ENCODE data around the gene BORCS5. TPM values are rescaled to one million over a fixed set of nuclear protein-coding genes. Genes with fewer than 3 reads are reported as not detected.
"Not testable (repeated sequence)": the region's sequence is repeated elsewhere in the genome, so short reads cannot be mapped to it uniquely, and the experiment has no call there.

BORCS5 gene
- total RNA-seq, 1 experiment from 2014 or later: 13.9 TPM

GRCh38 chr12:12501121-12501520 is 144.2 kb downstream of the BORCS5 start:
- Mint-ChIP-seq H3K27ac (peak overlapping the region in 2 of 3 experiments; percentile 25 to 46; a peak in 3 of 7 replicates), H3K9me3 (no peaks in the 10 kb centered on the region), H3K27me3 (ENCODE audit: low read depth) (no peaks in the 10 kb centered on the region), H3K36me3 (ENCODE audit: insufficient read depth in 1 of 3, low read depth in 3 of 3) (peaks cover 5 to 19% (median 13%) of the 10 kb centered on the region in 3 experiments; a peak in 5 of 7 replicates), H3K4me3 (no peak overlapping the region), H3K4me1 (peaks cover 52 to 53% of the 10 kb centered on the region in 2 experiments)
- Histone ChIP-seq H2AK5ac (ENCODE audit: insufficient read length, low read length) (no peak overlapping the region), H3K79me1 (ENCODE audit: insufficient read depth, low read depth, low read length, poor library complexity, severe bottlenecking) (peaks cover 13% of the 10 kb centered on the region), H3K4ac (ENCODE audit: low read depth, low read length) (no peak overlapping the region), H3K9ac (ENCODE audit: extremely low read depth, insufficient read length, low read length) (no peak overlapping the region), H3K27me3 (ENCODE audit: insufficient read depth, low read length) (no peaks in the 10 kb centered on the region), H2BK12ac (ENCODE audit: insufficient read length, low read depth, low read length) (no peak overlapping the region), H3K56ac (ENCODE audit: insufficient read length, low read depth, low read length) (no peak overlapping the region), H2AFZ (ENCODE audit: low read length) (no peak overlapping the region), H3K23me2 (ENCODE audit: insufficient read length, low read depth, low read length, poor library complexity, severe bottlenecking) (no peaks in the 10 kb centered on the region), H3K79me2 (ENCODE audit: insufficient read depth, low read length) (peaks cover 8% of the 10 kb centered on the region; the same call in 1 of the 2 replicates), H2BK120ac (ENCODE audit: low read depth, low read length, poor library complexity, severe bottlenecking) (no peak overlapping the region), H2BK15ac (ENCODE audit: low read depth, low read length) (no peak overlapping the region), H2BK20ac (ENCODE audit: low read depth, low read length, poor library complexity, severe bottlenecking) (no peak overlapping the region), H3K18ac (ENCODE audit: insufficient read length, low read depth, low read length) (no peak overlapping the region), H2BK5ac (ENCODE audit: insufficient read length, low read length) (no peak overlapping the region), H3K4me1 (ENCODE audit: insufficient read depth, low read length) (peaks cover 4% of the 10 kb centered on the region; the same call in 1 of the 2 replicates), H3T11ph (ENCODE audit: low read length) (no peak overlapping the region), H3K23ac (ENCODE audit: insufficient read length, low read depth, low read length) (no peak overlapping the region), H3K14ac (ENCODE audit: insufficient read depth, low read length) (no peak overlapping the region), H3K9me3 (ENCODE audit: control insufficient read depth, low read depth, low read length) (no peaks in the 10 kb centered on the region), H4K91ac (ENCODE audit: insufficient read length, low read depth, low read length) (no peak overlapping the region), H4K5ac (ENCODE audit: insufficient read length, low read depth, low read length) (no peak overlapping the region), H4K8ac (replicated peaks; ENCODE audit: insufficient read length, low read depth, low read length) (no peak overlapping the region), H3K27ac (ENCODE audit: insufficient read length, low read depth, low read length) (no peak overlapping the region), H3K4me2 (ENCODE audit: insufficient read depth, insufficient read length, low read length) (no peak overlapping the region), H4K20me1 (ENCODE audit: control insufficient read depth, insufficient read depth, insufficient read length) (no peaks in the 10 kb centered on the region)
- no peak for DNase-seq
- TF ChIP-seq CTCF (conservative IDR thresholded peaks at IDR 0.05): no peak
- 100% methylated on average over 1 of the region's 3 CpGs for whole genome bisulfite sequencing (ENCODE audit: extremely low coverage, insufficient read length, low lambda C conversion rate)

- H3K27me3 ChIP-seq (ENCODE audit: insufficient read depth, low read length); H3K18ac ChIP-seq (ENCODE audit: insufficient read length, low read depth, low read length); H3K4me1 ChIP-seq (ENCODE audit: insufficient read depth, low read length); H3K4ac ChIP-seq (ENCODE audit: low read depth, low read length); H4K5ac ChIP-seq (ENCODE audit: insufficient read length, low read depth, low read length); H3K9ac ChIP-seq (ENCODE audit: extremely low read depth, insufficient read length, low read length); H3T11ph ChIP-seq (ENCODE audit: low read length); H4K20me1 ChIP-seq (ENCODE audit: control insufficient read depth, insufficient read depth, insufficient read length); H3K9me3 ChIP-seq (ENCODE audit: control insufficient read depth, low read depth, low read length); H3K79me2 ChIP-seq (ENCODE audit: insufficient read depth, low read length); H2BK15ac ChIP-seq (ENCODE audit: low read depth, low read length); H3K27me3 Mint-ChIP-seq (ENCODE audit: low read depth); H2BK20ac ChIP-seq (ENCODE audit: low read depth, low read length, poor library complexity, severe bottlenecking); H4K8ac ChIP-seq (replicated peaks; ENCODE audit: insufficient read length, low read depth, low read length); H2BK12ac ChIP-seq (ENCODE audit: insufficient read length, low read depth, low read length); H3K56ac ChIP-seq (ENCODE audit: insufficient read length, low read depth, low read length); H2AK5ac ChIP-seq (ENCODE audit: insufficient read length, low read length); H3K9me3 Mint-ChIP-seq; H3K4me3 Mint-ChIP-seq; DNase-seq; H3K4me2 ChIP-seq (ENCODE audit: insufficient read depth, insufficient read length, low read length); H3K14ac ChIP-seq (ENCODE audit: insufficient read depth, low read length); H4K91ac ChIP-seq (ENCODE audit: insufficient read length, low read depth, low read length); H3K23me2 ChIP-seq (ENCODE audit: insufficient read length, low read depth, low read length, poor library complexity, severe bottlenecking); H2AFZ ChIP-seq (ENCODE audit: low read length); H3K23ac ChIP-seq (ENCODE audit: insufficient read length, low read depth, low read length): not testable (repeated sequence)
- Histone ChIP-seq H2BK5ac (ENCODE audit: insufficient read length, low read length) (peak overlapping the region; percentile 45), H3K27ac (ENCODE audit: insufficient read length, low read depth, low read length) (peak overlapping the region; percentile 47), H3K79me1 (ENCODE audit: insufficient read depth, low read depth, low read length, poor library complexity, severe bottlenecking) (peaks cover 13% of the 10 kb centered on the region), H2BK120ac (ENCODE audit: low read depth, low read length, poor library complexity, severe bottlenecking) (peak overlapping the region; percentile 23)
- H3K36me3 Mint-ChIP-seq (ENCODE audit: insufficient read depth in 1 of 3, low read depth in 3 of 3): peaks cover 5 to 19% (median 13%) of the 10 kb centered on the region in 3 experiments; a peak in 5 of 7 replicates
- WGBS (ENCODE audit: extremely low coverage, insufficient read length, low lambda C conversion rate): no CpG with 5 or more reads among the region's 7 CpGs
- H3K4me1 Mint-ChIP-seq: peaks cover 54% of the 10 kb centered on the region in 2 experiments
- H3K27ac Mint-ChIP-seq: peak overlapping the region in 2 of 3 experiments; percentile 73 to 94; a peak in 3 of 7 replicates
Observed at GRCh38 chr12:12502130-12502814, 145.4 kb downstream of the BORCS5 start.

All from H9 (cell line).